HT1080 (cell line): ENCODE data around the gene RAB31. TPM values are rescaled to one million over a fixed set of nuclear protein-coding genes. Genes with fewer than 3 reads are reported as not detected.
"Not testable (repeated sequence)": the region's sequence is repeated elsewhere in the genome, so short reads cannot be mapped to it uniquely, and the experiment has no call there.

ENCODE experiments used
- DNase-seq: peaks from one replicate; pipeline ENCODE4 v3.0.0-alpha.2; 2015; ENCODE audit warnings: low read depth
- total RNA-seq: library from RNA; depleted of rRNA; stranded (reverse); fragments of >200 nt; shearing (Covaris generic); gene quantifications from 2 replicates; pipeline ENCODE4 v1.2.3, GENCODE V29; 2014

RAB31 gene
- total RNA-seq, 1 experiment from 2014 or later = 82.2 TPM

- DNase-seq = no peak
Measured at GRCh38 chr18:9884532-9885140, 176.5 kb downstream of the RAB31 start.

GRCh38 chr18:9885170-9886004, 177.3 kb downstream of the RAB31 start, which contains the start of gene TXNDC2:
TXNDC2 (plus strand) TSS chr18:9885973; CDS start chr18:9886681, 708 bp downstream.
- no peak for DNase-seq

- DNase-seq = no peak
Measured at GRCh38 chr18:9886005-9886348, 177.9 kb downstream of the RAB31 start.

GRCh38 chr18:9887992-9888391, 179.9 kb downstream of the RAB31 start:
- DNase-seq = no peak

GRCh38 chr18:9890196-9890595, 182.1 kb downstream of the RAB31 start:
- no peak for DNase-seq

- DNase-seq = no peak
Measured at GRCh38 chr18:9890957-9891356, 182.9 kb downstream of the RAB31 start.

GRCh38 chr18:9891515-9891914, 183.4 kb downstream of the RAB31 start:
- not testable (repeated sequence) for DNase-seq

GRCh38 chr18:9894454-9895068, 186.5 kb downstream of the RAB31 start:
- DNase-seq = no peak

- no peak for DNase-seq
Measured at GRCh38 chr18:9897129-9897528, 189.0 kb downstream of the RAB31 start.

GRCh38 chr18:9897787-9898291, 189.7 kb downstream of the RAB31 start:
- not testable (repeated sequence) for DNase-seq

- DNase-seq = no peak
Measured at GRCh38 chr18:9898792-9899549, 190.9 kb downstream of the RAB31 start.

- not testable (repeated sequence) for DNase-seq
Measured at GRCh38 chr18:9899550-9899930, 191.4 kb downstream of the RAB31 start.

GRCh38 chr18:9900699-9901098, 192.6 kb downstream of the RAB31 start:
- no peak for DNase-seq

- DNase-seq = no peak
Measured at GRCh38 chr18:9901377-9901776, 193.3 kb downstream of the RAB31 start.

- not testable (repeated sequence) for DNase-seq
Measured at GRCh38 chr18:9902264-9902663, 194.2 kb downstream of the RAB31 start.

GRCh38 chr18:9902832-9903231, 194.7 kb downstream of the RAB31 start:
- DNase-seq = no peak

- no peak for DNase-seq
Measured at GRCh38 chr18:9905401-9905922, 197.4 kb downstream of the RAB31 start.

- DNase-seq = no peak
Measured at GRCh38 chr18:9906481-9906880, 198.4 kb downstream of the RAB31 start.

- no peak for DNase-seq
Measured at GRCh38 chr18:9907867-9908266, 199.8 kb downstream of the RAB31 start.

- DNase-seq = no peak
Measured at GRCh38 chr18:9910071-9910470, 202.0 kb downstream of the RAB31 start.

- no peak for DNase-seq
Measured at GRCh38 chr18:9910661-9911060, 202.6 kb downstream of the RAB31 start.
